GM06990 (cell line): ENCODE results near the gene CDK11B.

Experiments
- DNase-seq: peaks from one replicate; pipeline ENCODE4 v3.0.0-alpha.2; 2011; ENCODE audit not compliant: insufficient read length; ENCODE audit errors: extremely low read depth
- H3K27me3 ChIP-seq: replicated peaks from 2 replicates; pipeline ENCODE4 v1.6.0; 2011; ENCODE audit warnings: low read length; ENCODE audit not compliant: control insufficient read depth, insufficient read depth
- H3K36me3 ChIP-seq: 2 replicates; pipeline ENCODE4 v1.5.1; 2011; ENCODE audit warnings: low read length; ENCODE audit not compliant: control insufficient read depth, insufficient read depth
- H3K4me3 ChIP-seq: replicated peaks from 2 replicates; pipeline ENCODE4 v1.5.1; 2011; ENCODE audit warnings: low read depth, mild to moderate bottlenecking, control low read depth, low read length
- TF ChIP-seq, protein P1 (sequence below): IDR thresholded peaks from 2 replicates; pipeline ENCODE4 v1.5.1; 2011; ENCODE audit warnings: low read length, control low read depth, mild to moderate bottlenecking, inconsistent platforms; ENCODE audit not compliant: insufficient read depth, poor library complexity, severe bottlenecking

Gene CDK11B

DNA sequence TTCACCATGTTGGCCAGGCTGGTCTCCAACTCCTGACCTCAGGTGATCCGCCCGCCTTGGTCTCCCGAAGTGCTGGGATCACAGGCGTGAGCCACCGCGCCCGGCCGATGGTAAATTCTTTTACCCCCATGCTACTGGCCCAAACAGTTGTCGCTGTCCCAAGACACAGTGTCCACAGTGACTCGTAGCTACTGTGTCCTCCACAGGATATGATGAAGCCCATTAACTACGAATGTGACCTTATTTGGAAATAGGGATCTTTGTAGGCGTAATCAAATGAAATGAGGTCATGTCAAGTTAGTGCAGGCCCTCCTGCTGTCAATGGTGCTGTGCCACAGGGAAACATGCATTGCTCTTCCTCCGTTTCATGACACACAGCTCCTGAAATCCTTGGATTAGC, 67.4 kb downstream of the CDK11B start:
- no peaks in the 10 kb centered on the region for H3K36me3 ChIP-seq
- DNase-seq = no peak
- TF ChIP-seq, protein P1, sequence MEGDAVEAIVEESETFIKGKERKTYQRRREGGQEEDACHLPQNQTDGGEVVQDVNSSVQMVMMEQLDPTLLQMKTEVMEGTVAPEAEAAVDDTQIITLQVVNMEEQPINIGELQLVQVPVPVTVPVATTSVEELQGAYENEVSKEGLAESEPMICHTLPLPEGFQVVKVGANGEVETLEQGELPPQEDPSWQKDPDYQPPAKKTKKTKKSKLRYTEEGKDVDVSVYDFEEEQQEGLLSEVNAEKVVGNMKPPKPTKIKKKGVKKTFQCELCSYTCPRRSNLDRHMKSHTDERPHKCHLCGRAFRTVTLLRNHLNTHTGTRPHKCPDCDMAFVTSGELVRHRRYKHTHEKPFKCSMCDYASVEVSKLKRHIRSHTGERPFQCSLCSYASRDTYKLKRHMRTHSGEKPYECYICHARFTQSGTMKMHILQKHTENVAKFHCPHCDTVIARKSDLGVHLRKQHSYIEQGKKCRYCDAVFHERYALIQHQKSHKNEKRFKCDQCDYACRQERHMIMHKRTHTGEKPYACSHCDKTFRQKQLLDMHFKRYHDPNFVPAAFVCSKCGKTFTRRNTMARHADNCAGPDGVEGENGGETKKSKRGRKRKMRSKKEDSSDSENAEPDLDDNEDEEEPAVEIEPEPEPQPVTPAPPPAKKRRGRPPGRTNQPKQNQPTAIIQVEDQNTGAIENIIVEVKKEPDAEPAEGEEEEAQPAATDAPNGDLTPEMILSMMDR = no peak
- H3K4me3 ChIP-seq = no peak overlapping the region
- H3K27me3 ChIP-seq = no peaks in the 10 kb centered on the region
